Stomach (tissue), 4 donors: ENCODE measurements around the gene RSU1.

Source experiments
- CTCF ChIP-seq, 7 experiments: fragments of 450-650 bp in 4 of 7; fragments of 200-600 bp in 3 of 7; sonication (generic) in 3 of 7; IDR thresholded peaks; one replicate each; pipeline ENCODE4 v1.5.1; 2016 to 2019; ENCODE audit warnings: antibody characterized with exemption in 7 of 7, control low read depth in 2 of 7, mild to moderate bottlenecking in 1 of 7
- EP300 ChIP-seq: sonication (generic); formaldehyde crosslinking; IDR thresholded peaks from one replicate; pipeline ENCODE4 v1.6.1; 2017; ENCODE audit warnings: antibody characterized with exemption
- POLR2AphosphoS5 ChIP-seq, 3 donors: sonication (generic); formaldehyde crosslinking; IDR thresholded peaks; one replicate each; pipeline ENCODE4 v1.6.1; 2016; ENCODE audit warnings: antibody characterized with exemption in 3 of 3

GRCh38 chr10:16644146-16644545 is 173.1 kb downstream of the RSU1 start:
- no peak for TF ChIP-seq CTCF (IDR thresholded peaks at IDR 0.05)
- no peak for TF ChIP-seq EP300
- TF ChIP-seq POLR2AphosphoS5 (IDR thresholded peaks at IDR 0.05), result peak in 1 of 3 donors; percentile 41
